ENCODE measurements around the gene CNST.
"Not testable (repeated sequence)": the region's sequence is repeated elsewhere in the genome, so short reads cannot be mapped to it uniquely, and the experiment has no call there.

CNST gene

GRCh38 chr1:246622035-246622652 lies 55.9 kb downstream of the CNST start:
- no peak for DNase-seq

DNA sequence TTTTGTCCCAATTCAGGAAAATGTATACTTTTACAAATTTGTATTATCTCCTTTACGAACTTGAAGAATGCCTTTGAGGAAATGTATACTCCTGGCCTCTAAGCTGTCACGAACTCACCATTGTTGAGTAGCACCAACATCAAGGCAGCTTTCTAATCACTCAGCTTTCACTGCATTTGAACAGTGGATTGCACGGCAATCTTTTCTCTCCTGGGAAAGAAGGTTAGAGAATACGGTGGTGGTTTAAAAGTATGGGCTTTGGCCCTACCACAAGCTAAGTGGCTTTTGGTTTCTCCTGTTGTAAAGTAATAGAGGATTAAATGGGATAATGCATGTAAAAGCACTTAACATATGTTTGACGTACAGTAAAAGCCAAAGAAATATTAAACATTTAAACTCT lies 57.8 kb downstream of the CNST start:
- no peak for DNase-seq

DNA sequence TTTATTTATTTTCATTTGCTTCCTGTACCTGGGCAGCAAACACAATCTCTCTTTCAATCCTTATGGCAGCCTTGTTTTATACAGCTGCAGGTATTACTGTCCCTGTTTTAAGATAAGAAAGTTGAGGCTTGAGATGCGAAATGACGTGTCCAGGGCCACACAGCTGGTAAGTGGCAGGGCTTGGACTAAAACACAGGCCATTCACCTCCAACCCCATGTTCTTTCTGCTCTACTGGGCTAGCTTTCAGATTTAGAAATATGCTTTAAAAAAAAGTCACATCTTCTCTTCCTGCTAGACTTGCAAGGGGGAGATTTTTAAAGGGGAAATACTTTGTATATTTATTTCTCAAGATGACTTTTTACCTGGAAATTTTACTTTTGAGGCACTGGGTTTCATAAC lies 62.8 kb downstream of the CNST start:
- DNase-seq: no peak

DNA sequence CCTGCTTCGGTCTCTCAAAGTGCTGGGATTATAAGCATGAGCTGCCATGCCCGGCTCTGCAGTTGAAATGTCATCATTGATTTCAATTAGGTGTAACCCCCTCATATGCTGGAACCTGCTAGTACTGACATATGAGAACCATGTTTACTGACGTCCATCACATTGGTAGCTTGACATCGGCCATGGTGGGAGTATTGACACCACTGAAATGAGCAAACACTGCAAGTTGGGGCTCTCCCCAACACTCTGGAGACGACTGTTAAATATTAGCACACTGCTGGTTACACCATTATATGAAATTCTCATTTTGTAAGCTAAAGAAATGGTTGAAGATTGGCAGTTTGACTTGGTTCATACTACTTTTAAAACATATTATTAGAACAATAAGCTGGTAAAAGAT lies 63.7 kb downstream of the CNST start:
- DNase-seq: no peak

DNA sequence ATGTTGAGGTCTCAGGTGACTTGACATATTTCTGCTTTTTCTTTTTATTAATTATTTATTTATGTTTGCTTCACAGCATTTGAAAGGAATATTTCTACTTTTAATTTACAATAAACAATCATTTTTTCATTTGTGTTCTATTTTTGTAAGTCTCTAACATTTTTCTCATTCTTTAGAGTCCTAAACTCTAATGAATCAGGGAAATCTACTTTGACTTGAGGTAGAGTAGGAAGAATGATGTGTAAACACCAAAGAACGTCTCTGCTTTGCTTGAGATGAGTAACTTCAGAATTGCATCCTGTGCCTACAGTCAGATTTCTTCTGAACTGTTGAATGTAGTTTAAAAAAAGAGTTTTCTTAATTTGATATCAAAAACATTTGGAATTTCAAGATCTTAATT lies 65.2 kb downstream of the CNST start:
- no peak for DNase-seq

- DNase-seq: no peak
Observed at GRCh38 chr1:246632281-246633168, 66.3 kb downstream of the CNST start.

DNA sequence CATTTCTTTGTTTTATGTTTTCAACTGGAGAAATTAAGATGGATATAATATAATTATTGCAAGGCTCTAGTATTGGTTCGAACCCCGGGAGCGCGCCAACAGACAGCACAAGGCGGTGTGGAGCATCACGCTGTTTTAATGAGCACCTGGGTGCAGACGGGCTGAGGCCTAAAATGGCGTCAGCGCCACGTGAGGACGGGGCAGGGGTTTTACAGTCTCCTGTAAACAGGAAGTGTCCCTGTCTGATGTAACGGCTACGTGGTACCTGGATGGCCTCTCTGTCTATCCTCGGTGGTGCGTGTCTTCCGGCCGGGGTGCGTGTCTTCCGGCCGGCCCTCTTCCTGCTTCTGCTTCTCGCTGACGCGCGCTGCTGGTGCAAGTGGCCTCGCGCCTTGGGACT lies 68.4 kb downstream of the CNST start:
- DNase-seq: not testable (repeated sequence)

DNA sequence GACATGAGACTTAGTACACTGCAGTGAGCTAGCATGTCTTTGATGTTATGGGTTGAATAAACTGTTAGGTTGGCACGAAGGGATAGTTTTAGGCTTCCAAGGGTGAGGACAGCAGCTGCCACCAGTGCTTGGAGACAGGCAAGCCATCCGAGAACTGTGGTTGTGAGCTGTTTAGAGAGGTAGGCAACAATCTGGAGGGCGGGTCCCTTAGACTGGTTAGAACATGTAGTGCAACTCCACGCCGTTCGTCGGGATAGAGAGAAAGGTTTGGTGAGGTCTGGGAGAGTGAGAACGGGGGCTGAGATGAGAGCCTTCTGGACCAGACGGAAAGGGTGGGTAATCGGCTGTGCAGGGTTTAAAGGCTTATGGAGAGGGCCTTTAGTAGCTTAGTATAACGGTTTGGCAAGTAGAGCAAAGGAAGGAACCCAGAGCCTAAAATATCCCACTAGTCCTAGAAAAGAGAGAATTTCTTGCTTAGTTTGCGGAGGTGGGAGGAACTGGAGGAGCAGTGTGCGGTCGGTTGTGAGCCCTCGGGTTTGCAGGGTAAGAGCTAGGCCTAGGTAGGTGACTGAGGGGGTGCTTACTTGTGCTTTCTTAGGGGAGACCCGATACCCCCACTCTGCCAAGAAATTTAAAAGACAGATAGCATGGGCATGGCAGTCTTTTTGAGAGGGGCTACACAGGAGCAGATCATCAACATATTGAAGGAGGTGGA lies 72.8 kb downstream of the CNST start:
- no peak for DNase-seq

DNA sequence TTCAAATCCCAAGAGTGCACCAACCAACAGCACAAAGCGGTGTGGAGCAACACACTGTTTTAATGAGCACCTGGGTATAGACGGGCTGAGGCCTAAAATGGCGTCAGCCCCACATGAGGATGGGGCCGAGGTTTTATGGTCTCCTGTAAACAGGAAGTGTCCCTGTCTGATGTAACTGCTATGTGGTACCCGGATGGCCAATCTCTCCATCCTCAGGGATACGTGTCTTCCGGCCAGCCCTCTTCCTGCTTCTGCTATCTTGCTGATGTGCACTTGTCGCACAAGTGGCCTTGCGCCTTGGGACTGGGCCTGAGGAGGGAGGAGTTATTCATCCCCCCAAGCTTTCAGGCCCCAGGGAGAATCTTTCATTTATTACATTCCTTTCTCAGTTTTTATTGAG lies 73.5 kb downstream of the CNST start:
- no peak for DNase-seq

- no peak for DNase-seq
Observed at GRCh38 chr1:246640747-246641146, 74.5 kb downstream of the CNST start.

DNA sequence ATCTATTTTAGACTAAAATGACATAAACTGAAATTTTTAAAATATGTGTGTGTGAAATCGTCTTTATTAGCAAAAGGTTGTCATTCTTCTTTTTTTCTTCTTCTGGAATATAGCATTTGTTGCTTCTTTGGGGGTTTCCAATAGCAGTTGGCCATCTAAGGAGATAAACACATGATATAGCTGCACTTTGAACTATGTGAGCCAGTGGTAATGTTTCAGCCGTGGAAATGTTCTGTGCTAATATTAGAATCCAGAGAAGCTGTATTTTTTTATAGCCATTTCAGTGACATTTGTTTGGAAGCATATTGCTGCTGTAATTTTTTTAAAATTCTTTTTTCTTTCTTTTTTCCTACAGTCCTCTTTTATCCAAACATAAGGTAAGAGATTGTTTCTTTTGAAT lies 75.1 kb downstream of the CNST start:
- no peak for DNase-seq

DNA sequence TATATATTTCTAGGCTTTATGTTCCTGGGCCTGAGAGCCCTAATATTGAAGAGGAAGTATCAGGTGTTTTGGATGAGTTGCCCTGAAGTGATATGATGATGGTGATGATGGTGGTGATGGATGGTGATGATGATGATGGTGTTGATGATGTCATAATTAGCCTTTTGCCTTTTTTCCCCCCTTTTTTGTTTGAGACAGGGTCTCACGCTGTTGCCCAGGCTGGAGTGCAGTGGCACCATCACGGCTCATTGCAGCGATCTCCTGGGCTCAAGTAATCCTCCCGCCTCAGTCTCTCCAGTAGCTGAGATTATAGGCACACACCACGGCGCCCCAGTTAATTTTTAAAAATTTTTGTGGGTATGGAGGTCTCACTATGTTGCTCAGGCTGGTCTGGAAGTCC lies 76.5 kb downstream of the CNST start:
- DNase-seq: no peak

GRCh38 chr1:246647113-246647512 lies 80.9 kb downstream of the CNST start:
- DNase-seq: no peak

DNA sequence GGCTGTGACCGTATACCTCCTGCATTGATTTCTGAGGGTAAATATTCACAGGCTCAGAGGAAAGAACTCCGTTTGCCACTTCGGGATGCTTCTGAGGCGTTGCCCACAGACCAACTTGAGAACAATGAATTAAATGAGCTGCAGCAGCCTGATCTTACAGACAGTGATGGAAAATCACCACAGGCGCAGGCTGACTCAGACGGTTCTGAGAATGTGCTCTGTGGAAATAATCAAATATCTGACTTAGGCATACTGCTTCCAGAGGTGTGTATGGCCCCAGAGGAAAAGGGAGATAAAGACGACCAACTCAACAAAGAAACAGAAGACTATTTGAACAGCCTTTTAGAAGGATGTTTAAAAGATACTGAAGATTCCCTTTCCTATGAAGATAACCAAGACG lies 81.3 kb downstream of the CNST start:
- no peak for DNase-seq

GRCh38 chr1:246651012-246651695 lies 84.9 kb downstream of the CNST start:
- DNase-seq: no peak

GRCh38 chr1:246658567-246658966 lies 92.3 kb downstream of the CNST start:
- DNase-seq: no peak

DNA sequence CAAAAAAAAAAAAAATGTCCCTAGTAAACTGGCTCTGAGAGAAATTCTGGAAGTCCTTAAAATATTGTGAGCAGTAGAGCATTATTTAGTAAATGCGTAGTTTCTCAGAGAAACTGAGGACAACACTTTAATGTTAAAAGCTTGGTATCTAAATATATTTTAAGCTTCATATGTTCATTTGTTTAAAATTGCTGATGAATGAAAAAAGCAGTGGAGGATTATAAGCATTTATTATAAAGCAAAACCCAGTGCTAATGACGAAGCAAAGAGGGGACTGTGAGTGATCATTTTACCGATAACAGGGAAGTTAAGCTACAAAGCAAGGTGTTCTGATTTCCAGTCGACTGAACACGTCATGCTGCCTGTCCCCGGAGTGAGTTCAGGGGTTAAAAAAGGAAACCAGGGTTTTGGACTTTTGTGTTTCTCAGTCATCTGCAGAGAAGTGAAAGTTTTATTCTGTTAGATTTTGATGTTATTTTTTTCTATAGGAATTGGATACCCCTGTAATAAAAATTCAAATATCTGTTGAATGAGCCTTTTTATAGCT lies 93.4 kb downstream of the CNST start:
- DNase-seq: no peak

DNA sequence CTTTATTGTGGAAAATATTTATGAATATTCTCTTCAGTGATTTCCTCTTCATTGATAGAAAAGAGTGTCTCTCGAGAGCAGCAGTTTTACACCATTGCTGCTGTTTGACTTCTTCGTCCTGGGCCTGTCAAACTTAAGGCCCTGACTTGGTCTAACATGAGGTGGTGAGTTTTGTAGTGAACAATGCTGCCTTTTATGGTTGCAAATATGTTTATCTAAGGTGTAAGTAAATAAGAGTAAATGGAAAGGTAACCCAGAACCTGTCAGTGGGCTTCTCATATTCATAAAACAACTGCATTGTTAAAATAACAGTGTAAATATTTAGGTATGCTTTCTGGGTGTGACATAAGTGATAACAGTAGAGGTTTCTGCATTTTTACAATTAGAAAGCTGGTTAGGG lies 95.2 kb downstream of the CNST start:
- no peak for DNase-seq

DNA sequence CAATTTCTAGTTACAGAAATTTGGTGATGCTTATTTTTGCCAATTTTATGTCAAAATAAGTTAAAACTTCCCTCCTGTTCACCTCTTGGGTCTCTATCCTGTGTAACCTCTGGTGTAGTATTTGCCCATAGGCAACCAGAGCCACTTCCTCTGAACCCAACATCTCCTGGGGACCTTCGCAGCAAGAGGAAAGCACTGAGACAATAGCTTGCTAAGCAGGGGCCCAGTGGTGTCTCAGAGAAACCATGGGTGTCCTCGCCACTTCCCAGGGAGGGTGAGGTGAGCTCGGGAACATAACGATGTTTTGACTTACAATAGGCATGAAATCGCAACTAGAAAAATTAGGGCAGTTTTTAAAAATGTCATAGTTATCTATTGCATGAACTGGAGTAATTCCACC lies 101.5 kb downstream of the CNST start:
- DNase-seq: no peak

DNA sequence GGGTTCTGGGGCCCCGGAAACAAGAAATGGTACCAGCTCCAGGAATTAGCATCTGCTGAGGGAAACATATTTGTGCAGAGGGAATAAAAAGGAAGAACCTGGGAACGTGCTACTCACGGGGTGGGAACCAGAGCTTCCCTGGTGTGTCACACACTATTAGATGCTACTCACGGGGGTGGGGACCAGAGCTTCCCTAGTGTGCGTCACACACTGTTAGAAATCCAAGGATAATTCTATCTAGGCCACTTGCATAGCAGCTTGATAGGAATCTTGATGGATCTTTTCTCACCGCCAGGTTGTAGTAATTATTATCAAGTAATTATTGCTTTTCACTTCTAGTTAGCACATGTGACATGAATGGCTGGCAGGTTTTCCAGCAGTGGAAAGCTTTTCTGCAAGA lies 103.4 kb downstream of the CNST start:
- DNase-seq: no peak

DNA sequence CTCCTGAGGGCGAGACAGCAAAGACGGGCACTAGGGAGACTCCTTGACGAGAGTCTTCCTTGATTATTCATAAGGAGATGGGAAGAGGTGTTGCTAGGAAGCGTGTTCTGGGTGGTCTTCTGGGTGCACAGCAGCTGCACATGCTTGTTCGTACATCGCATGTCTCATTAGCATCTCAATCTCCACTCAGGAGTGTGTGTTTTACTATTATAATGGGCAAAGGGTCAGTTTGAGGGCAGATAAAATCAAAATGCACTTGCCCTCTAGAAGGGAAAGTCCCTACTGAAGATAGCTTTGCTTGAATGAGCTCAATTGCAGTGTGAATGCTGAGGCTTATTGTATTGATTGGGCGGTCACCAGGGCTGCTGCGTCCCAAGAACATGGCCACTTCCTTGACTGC lies 107.8 kb downstream of the CNST start:
- DNase-seq: no peak

DNA sequence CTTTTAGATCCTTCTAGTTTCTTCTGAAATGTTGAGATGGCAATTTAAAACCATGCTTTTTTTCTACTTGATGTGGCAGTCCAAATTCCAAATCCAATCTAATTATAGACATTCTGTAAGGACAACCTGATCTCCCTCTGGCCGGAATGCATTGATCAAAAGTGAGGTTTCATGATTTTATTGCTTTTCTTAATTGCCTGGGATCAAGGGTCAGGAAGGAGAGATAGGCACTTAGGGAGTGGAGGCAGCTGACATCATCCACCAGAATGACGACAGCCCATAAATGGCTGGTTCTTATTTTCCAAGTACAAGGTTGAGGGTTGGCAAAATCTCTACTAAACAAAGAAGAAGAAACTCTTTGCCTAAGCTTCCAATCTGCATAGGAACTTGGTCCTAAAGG lies 111.6 kb downstream of the CNST start:
- DNase-seq: no peak

Data from stimulated activated CD4-positive, alpha-beta T cell treated with anti-CD3 and anti-CD28 coated beads, Interleukin-15, amount 100 ng/mL, for 24 hours (primary cell).